ENCODE results near the gene ADAM19.

The ADAM19 gene

GRCh38 chr5:157596487-157596886 is 20.9 kb upstream of the ADAM19 start:
- no peak for DNase-seq

GRCh38 chr5:157594675-157595459 is 19.3 kb upstream of the ADAM19 start:
- DNase-seq: no peak

- no peak for DNase-seq
Observed at GRCh38 chr5:157594257-157594656, 18.7 kb upstream of the ADAM19 start.

GRCh38 chr5:157593052-157593757 is 17.6 kb upstream of the ADAM19 start:
- DNase-seq: no peak

GRCh38 chr5:157592594-157592993 is 17.0 kb upstream of the ADAM19 start:
- no peak for DNase-seq

GRCh38 chr5:157590478-157590877 is 14.9 kb upstream of the ADAM19 start:
- DNase-seq: no peak

- DNase-seq: no peak
Observed at GRCh38 chr5:157584628-157585027, 9.1 kb upstream of the ADAM19 start.

GRCh38 chr5:157582731-157583620 is 7.4 kb upstream of the ADAM19 start:
- no peak for DNase-seq

- no peak for DNase-seq
Observed at GRCh38 chr5:157581901-157582300, 6.3 kb upstream of the ADAM19 start.

- no peak for DNase-seq
Observed at GRCh38 chr5:157578079-157578780, 2.7 kb upstream of the ADAM19 start.

- no peak for DNase-seq
Observed at GRCh38 chr5:157576678-157577077, 1.1 kb upstream of the ADAM19 start.

- DNase-seq: no peak
Observed at GRCh38 chr5:157574456-157575380, 857 bp downstream of the ADAM19 start.

- no peak for DNase-seq
Observed at GRCh38 chr5:157571357-157571827, 4.2 kb downstream of the ADAM19 start.

- no peak for DNase-seq
Observed at GRCh38 chr5:157570531-157571200, 4.9 kb downstream of the ADAM19 start.

GRCh38 chr5:157568720-157569119 is 6.9 kb downstream of the ADAM19 start:
- DNase-seq: no peak

GRCh38 chr5:157568222-157568621 is 7.4 kb downstream of the ADAM19 start:
- no peak for DNase-seq

GRCh38 chr5:157566902-157567489 is 8.6 kb downstream of the ADAM19 start:
- DNase-seq: no peak

GRCh38 chr5:157563929-157564716 is 11.5 kb downstream of the ADAM19 start:
- no peak for DNase-seq

GRCh38 chr5:157563373-157563928 is 12.1 kb downstream of the ADAM19 start:
- DNase-seq: peak; percentile 68

All from amniotic stem cell (primary cell).